Measurements from ENCODE around the gene DENND2C. TPM values are rescaled to one million over a fixed set of nuclear protein-coding genes. Genes with fewer than 3 reads are reported as not detected.

Gene DENND2C
- total and polyA plus RNA-seq, 2 of the 13 experiments (the other 11 are each of a cell fraction or from before 2014, with no cell fraction given): 0.08 to 0.33 TPM

Small RNA genes within 50 kb of the gene (small RNA-seq; reads per million reads assigned to genes)
- gene RN7SL432P (ENCODE audit: insufficient read depth in 2 of 3, insufficient read length in 3 of 3, low read depth in 2 of 3, low replicate concordance in 1 of 3): 0 reads per million in 3 experiments

Other genes starting within 250 kb of the DENND2C start
- 42.2 and 42.8 TPM in 2 replicates for gene TRIM33, start 158.8 kb downstream of the DENND2C start, total RNA-seq (2016; rRNA removed; fragmentation: Illumina TruSeq; extraction: Trizol)
- 31.0 and 35.5 TPM in 2 replicates for gene TRIM33, start 158.8 kb downstream of the DENND2C start, polyA plus RNA-seq (2011; rRNA removed)
- gene BCAS2, start 88.4 kb downstream of the DENND2C start, total RNA-seq (2016; rRNA removed; fragmentation: Illumina TruSeq; extraction: Trizol): 47.4 and 78.0 TPM in 2 replicates
- 15.2 and 18.0 TPM in 2 replicates for gene BCAS2, start 88.4 kb downstream of the DENND2C start, polyA plus RNA-seq (2011; rRNA removed)
- gene AMPD1, start 25.5 kb upstream of the DENND2C start, total RNA-seq (2016; rRNA removed; fragmentation: Illumina TruSeq; extraction: Trizol): not detected in 2 replicates
- not detected in 2 replicates for gene AMPD1, start 25.5 kb upstream of the DENND2C start, polyA plus RNA-seq (2011; rRNA removed)
- 58.8 and 96.2 TPM in 2 replicates for gene NRAS, start 46.7 kb upstream of the DENND2C start, total RNA-seq (2016; rRNA removed; fragmentation: Illumina TruSeq; extraction: Trizol)
- 26.9 and 38.6 TPM in 2 replicates for gene NRAS, start 46.7 kb upstream of the DENND2C start, polyA plus RNA-seq (2011; rRNA removed)
- gene CSDE1, start 87.9 kb upstream of the DENND2C start, total RNA-seq (2016; rRNA removed; fragmentation: Illumina TruSeq; extraction: Trizol): 313 and 582 TPM in 2 replicates
- 115 and 150 TPM in 2 replicates for gene CSDE1, start 87.9 kb upstream of the DENND2C start, polyA plus RNA-seq (2011; rRNA removed)
- 58.4 and 97.5 TPM in 2 replicates for gene SIKE1, start 110.6 kb upstream of the DENND2C start, total RNA-seq (2016; rRNA removed; fragmentation: Illumina TruSeq; extraction: Trizol)
- gene SIKE1, start 110.6 kb upstream of the DENND2C start, polyA plus RNA-seq (2011; rRNA removed): 33.5 and 36.5 TPM in 2 replicates
- not detected in 2 replicates for gene SYCP1, start 184.8 kb upstream of the DENND2C start, total RNA-seq (2016; rRNA removed; fragmentation: Illumina TruSeq; extraction: Trizol)
- not detected in 2 replicates for gene SYCP1, start 184.8 kb upstream of the DENND2C start, polyA plus RNA-seq (2011; rRNA removed)